Hepatocyte (in vitro differentiated cells): ENCODE data around the gene ARSG. TPM values are rescaled to one million over a fixed set of nuclear protein-coding genes. Genes with fewer than 3 reads are reported as not detected.

ENCODE experiments used
- DNase-seq: peaks from one replicate; pipeline ENCODE4 v3.0.0-alpha.2; 2016; ENCODE audit warnings: low spot score
- H2AFZ ChIP-seq: fragments of 200-600 bp; sonication (generic); 2 replicates; pipeline ENCODE4 v1.6.0; 2016; ENCODE audit warnings: antibody characterized with exemption, mild to moderate bottlenecking
- H3K27ac ChIP-seq: fragments of 200-600 bp; sonication (generic); 2 replicates; pipeline ENCODE4 v1.5.1; 2016; ENCODE audit warnings: mild to moderate bottlenecking
- H3K27me3 ChIP-seq: fragments of 200-600 bp; sonication (generic); 2 replicates; pipeline ENCODE4 v1.6.1; 2016
- H3K36me3 ChIP-seq: fragments of 200-600 bp; sonication (generic); replicated peaks from 2 replicates; pipeline ENCODE4 v1.5.1; 2016; ENCODE audit warnings: low read depth; ENCODE audit not compliant: insufficient read depth
- H3K4me1 ChIP-seq: fragments of 200-600 bp; sonication (generic); 2 replicates; pipeline ENCODE4 v1.5.1; 2016; ENCODE audit warnings: mild to moderate bottlenecking, moderate library complexity; ENCODE audit not compliant: insufficient read depth
- H3K4me2 ChIP-seq: fragments of 200-600 bp; sonication (generic); 2 replicates; pipeline ENCODE4 v1.6.0; 2016
- H3K4me3 ChIP-seq: fragments of 200-600 bp; sonication (generic); 2 replicates; pipeline ENCODE4 v1.5.1; 2016; ENCODE audit warnings: mild to moderate bottlenecking
- H3K79me2 ChIP-seq: fragments of 200-600 bp; sonication (generic); 2 replicates; pipeline ENCODE4 v1.6.0; 2017; ENCODE audit warnings: mild to moderate bottlenecking
- H3K9me2 ChIP-seq: fragments of 200-600 bp; sonication (generic); replicated peaks from 2 replicates; pipeline ENCODE4 v1.6.0; 2017; ENCODE audit warnings: mild to moderate bottlenecking; ENCODE audit not compliant: insufficient read depth
- H3K9me3 ChIP-seq: fragments of 200-600 bp; sonication (generic); 2 replicates; pipeline ENCODE4 v1.5.1; 2016; ENCODE audit warnings: low read depth, mild to moderate bottlenecking
- H4K20me1 ChIP-seq: fragments of 200-600 bp; sonication (generic); 2 replicates; pipeline ENCODE4 v1.6.0; 2016; ENCODE audit warnings: mild to moderate bottlenecking; ENCODE audit not compliant: insufficient read depth, poor library complexity, severe bottlenecking
- CTCF ChIP-seq: fragments of 200-600 bp; sonication (generic); IDR thresholded peaks from 2 replicates; pipeline ENCODE4 v1.5.1; 2016; ENCODE audit warnings: antibody characterized with exemption, mild to moderate bottlenecking; ENCODE audit not compliant: poor library complexity
- EZH2 ChIP-seq: fragments of 200-600 bp; sonication (generic); IDR thresholded peaks from 2 replicates; pipeline ENCODE4 v1.6.1; 2016; ENCODE audit warnings: antibody characterized with exemption, mild to moderate bottlenecking, borderline replicate concordance
- EZH2phosphoT487 ChIP-seq: fragments of 200-600 bp; sonication (generic); IDR thresholded peaks from one replicate; pipeline ENCODE4 v1.6.1; 2018; ENCODE audit warnings: antibody characterized with exemption, mild to moderate bottlenecking, low read depth, moderate library complexity; ENCODE audit not compliant: unreplicated experiment, severe bottlenecking
- WGBS: methylation state at CpG from one replicate; pipeline ENCODE4 v1.1.6; 2016; ENCODE audit warnings: low lambda C conversion rate; ENCODE audit errors: missing lambda C conversion rate; 5-methylcytosine and 5-hydroxymethylcytosine counted together
- polyA plus RNA-seq: library from polyadenylated mRNA; unstranded; fragments of >200 nt; fragmentation: Nextera tagmentation; extraction: Ambion mirVana; gene quantifications from 2 replicates; pipeline ENCODE4 v1.2.1, GENCODE V29; 2016
- total RNA-seq: library from RNA; depleted of rRNA; stranded (reverse); fragments of >200 nt; gene quantifications from 2 replicates; pipeline ENCODE4 v1.2.3, GENCODE V29; 2014

ARSG gene
- total and polyA plus RNA-seq, 2 experiments from 2014 or later = 1.3 to 1.4 TPM

- H3K79me2 ChIP-seq = peaks cover 30% of the 10 kb centered on the region
- H3K27me3 ChIP-seq = no peaks in the 10 kb centered on the region
- no peaks in the 10 kb centered on the region for H4K20me1 ChIP-seq
- no peak overlapping the region for H2AFZ ChIP-seq
- peak overlapping the region; percentile 86 for H3K27ac ChIP-seq
- no peaks in the 10 kb centered on the region for H3K36me3 ChIP-seq
- no peak for TF ChIP-seq EZH2
- no peak for TF ChIP-seq CTCF
- no peak for TF ChIP-seq EZH2phosphoT487
- no peaks in the 10 kb centered on the region for H3K9me2 ChIP-seq
- 97% methylated on average over 14 of the region's 14 CpGs for WGBS
- no peak overlapping the region for H3K4me2 ChIP-seq
- no peaks in the 10 kb centered on the region for H3K9me3 ChIP-seq
- H3K4me1 ChIP-seq = no peaks in the 10 kb centered on the region
- H3K4me3 ChIP-seq = no peak overlapping the region
- no peak for DNase-seq
Observed at GRCh38 chr17:68450801-68451200, 159.5 kb downstream of the ARSG start.

GRCh38 chr17:68451670-68452354 is 160.5 kb downstream of the ARSG start:
- Histone ChIP-seq H3K27ac (peak overlapping the region; percentile 86), H3K79me2 (peaks cover 30% of the 10 kb centered on the region), H2AFZ (no peak overlapping the region), H3K9me3 (no peaks in the 10 kb centered on the region), H3K4me3 (no peak overlapping the region), H3K27me3 (no peaks in the 10 kb centered on the region), H3K9me2 (no peaks in the 10 kb centered on the region), H3K4me2 (peak overlapping the region; percentile 4), H4K20me1 (no peaks in the 10 kb centered on the region), H3K36me3 (no peaks in the 10 kb centered on the region), H3K4me1 (no peaks in the 10 kb centered on the region)
- TF ChIP-seq EZH2phosphoT487 (no peak), EZH2 (no peak), CTCF (no peak)
- no peak for DNase-seq
- WGBS = 61% methylated on average over 5 of the region's 5 CpGs

GRCh38 chr17:68452724-68453290 is 161.5 kb downstream of the ARSG start:
- Histone ChIP-seq H3K27ac (peak overlapping the region; percentile 86), H3K36me3 (no peaks in the 10 kb centered on the region), H3K79me2 (peaks cover 30% of the 10 kb centered on the region), H3K4me1 (no peaks in the 10 kb centered on the region), H4K20me1 (no peaks in the 10 kb centered on the region), H3K4me3 (no peak overlapping the region), H3K9me2 (no peaks in the 10 kb centered on the region), H3K9me3 (no peaks in the 10 kb centered on the region), H3K4me2 (no peak overlapping the region), H3K27me3 (no peaks in the 10 kb centered on the region), H2AFZ (no peak overlapping the region)
- WGBS = 71% methylated on average over 6 of the region's 6 CpGs
- TF ChIP-seq CTCF (no peak), EZH2phosphoT487 (no peak), EZH2 (no peak)
- no peak for DNase-seq
